Fibroblast of pulmonary artery (primary cell): ENCODE data around the gene LAPTM5.

Experiments
- DNase-seq: peaks from one replicate; pipeline ENCODE4 v3.0.0-alpha.2; 2010; ENCODE audit warnings: low read depth
- H3K4me3 ChIP-seq: replicated peaks from 2 replicates; pipeline ENCODE4 v1.5.1; 2011; ENCODE audit warnings: low read depth, mild to moderate bottlenecking, control low read depth, low read length, moderate library complexity
- CTCF ChIP-seq: IDR thresholded peaks from 2 replicates; pipeline ENCODE4 v1.5.1; 2011; ENCODE audit warnings: mild to moderate bottlenecking, control low read depth, low read length, inconsistent platforms; ENCODE audit errors: missing control alignments

LAPTM5 gene

GRCh38 chr1:30697571-30698376 is 59.8 kb downstream of the LAPTM5 start:
- H3K4me3 ChIP-seq = no peak overlapping the region
- no peak for TF ChIP-seq CTCF
- DNase-seq = peak; percentile 38

- no peak overlapping the region for H3K4me3 ChIP-seq
- no peak for TF ChIP-seq CTCF
- no peak for DNase-seq
Observed at GRCh38 chr1:30696831-30697230, 60.7 kb downstream of the LAPTM5 start.

GRCh38 chr1:30695439-30695841 is 62.1 kb downstream of the LAPTM5 start:
- no peak overlapping the region for H3K4me3 ChIP-seq
- no peak for DNase-seq
- no peak for TF ChIP-seq CTCF

- no peak overlapping the region for H3K4me3 ChIP-seq
- no peak for TF ChIP-seq CTCF
Observed at GRCh38 chr1:30694280-30695175, 63.0 kb downstream of the LAPTM5 start.

GRCh38 chr1:30693822-30694221 is 63.8 kb downstream of the LAPTM5 start:
- no peak for TF ChIP-seq CTCF
- no peak overlapping the region for H3K4me3 ChIP-seq
- DNase-seq = no peak

More at GRCh38 chr1:30694280-30695175, 63.0 kb downstream of the LAPTM5 start:
- no peak for DNase-seq

- no peak for DNase-seq
- no peak for TF ChIP-seq CTCF
- no peak overlapping the region for H3K4me3 ChIP-seq
Observed at GRCh38 chr1:30693366-30693765, 64.2 kb downstream of the LAPTM5 start.
